Fibroblast of peridontal ligament (primary cell): ENCODE data around the gene CMIP.
"Not testable (repeated sequence)": the region's sequence is repeated elsewhere in the genome, so short reads cannot be mapped to it uniquely, and the experiment has no call there.

ENCODE experiments used
- DNase-seq: peaks from one replicate; pipeline ENCODE4 v3.0.0-alpha.2; 2010; ENCODE audit errors: extremely low read depth

Gene CMIP

GRCh38 chr16:81567087-81567486 lies 122.5 kb downstream of the CMIP start:
- no peak for DNase-seq

- DNase-seq, result peak; percentile 45
Measured at GRCh38 chr16:81567987-81568748, 123.6 kb downstream of the CMIP start.

GRCh38 chr16:81568749-81569087 lies 124.1 kb downstream of the CMIP start:
- no peak for DNase-seq

GRCh38 chr16:81569361-81570034 lies 124.9 kb downstream of the CMIP start:
- DNase-seq, result no peak

- no peak for DNase-seq
Measured at GRCh38 chr16:81570151-81570846, 125.7 kb downstream of the CMIP start.

GRCh38 chr16:81571175-81571574 lies 126.6 kb downstream of the CMIP start:
- no peak for DNase-seq

- no peak for DNase-seq
Measured at GRCh38 chr16:81571592-81572385, 127.2 kb downstream of the CMIP start.

GRCh38 chr16:81572386-81573144 lies 128.0 kb downstream of the CMIP start:
- no peak for DNase-seq

- DNase-seq, result no peak
Measured at GRCh38 chr16:81573533-81574020, 129.0 kb downstream of the CMIP start.

- DNase-seq, result no peak
Measured at GRCh38 chr16:81574168-81574567, 129.6 kb downstream of the CMIP start.

GRCh38 chr16:81575307-81575706 lies 130.7 kb downstream of the CMIP start:
- DNase-seq, result no peak

- no peak for DNase-seq
Measured at GRCh38 chr16:81575834-81576233, 131.2 kb downstream of the CMIP start.

- no peak for DNase-seq
Measured at GRCh38 chr16:81576696-81577095, 132.1 kb downstream of the CMIP start.

GRCh38 chr16:81577272-81577671 lies 132.7 kb downstream of the CMIP start:
- not testable (repeated sequence) for DNase-seq

GRCh38 chr16:81578076-81578475 lies 133.5 kb downstream of the CMIP start:
- no peak for DNase-seq

- no peak for DNase-seq
Measured at GRCh38 chr16:81578636-81579413, 134.2 kb downstream of the CMIP start.

GRCh38 chr16:81581107-81581506 lies 136.5 kb downstream of the CMIP start:
- no peak for DNase-seq

- no peak for DNase-seq
Measured at GRCh38 chr16:81582655-81583441, 138.2 kb downstream of the CMIP start.

GRCh38 chr16:81583893-81584631 lies 139.5 kb downstream of the CMIP start:
- DNase-seq, result no peak
